GM18870 (cell line): ENCODE data around the gene SERTAD3.
"Not testable (repeated sequence)": the region's sequence is repeated elsewhere in the genome, so short reads cannot be mapped to it uniquely, and the experiment has no call there.

ENCODE experiments used
- ATAC-seq: cut with Tn5 transposase; IDR thresholded peaks from one replicate; pipeline ENCODE4 v1.9.1; 2021; ENCODE audit warnings: moderate library complexity; ENCODE audit not compliant: unreplicated experiment

SERTAD3 gene

GRCh38 chr19:40444000-40444824, at the start of gene SERTAD3:
Gene SERTAD3, minus strand, starts transcription at chr19:40444335. Its CDS starts 2,255 bp downstream, at chr19:40442080.
- ATAC-seq, result peak; percentile 47

- no peak for ATAC-seq
Measured at GRCh38 chr19:40493778-40494177, 49.6 kb upstream of the SERTAD3 start.

- no peak for ATAC-seq
Measured at GRCh38 chr19:40492274-40492673, 48.1 kb upstream of the SERTAD3 start.

- ATAC-seq, result no peak
Measured at GRCh38 chr19:40489882-40490230, 45.7 kb upstream of the SERTAD3 start.

- no peak for ATAC-seq
Measured at GRCh38 chr19:40486017-40486416, 41.9 kb upstream of the SERTAD3 start.

DNA sequence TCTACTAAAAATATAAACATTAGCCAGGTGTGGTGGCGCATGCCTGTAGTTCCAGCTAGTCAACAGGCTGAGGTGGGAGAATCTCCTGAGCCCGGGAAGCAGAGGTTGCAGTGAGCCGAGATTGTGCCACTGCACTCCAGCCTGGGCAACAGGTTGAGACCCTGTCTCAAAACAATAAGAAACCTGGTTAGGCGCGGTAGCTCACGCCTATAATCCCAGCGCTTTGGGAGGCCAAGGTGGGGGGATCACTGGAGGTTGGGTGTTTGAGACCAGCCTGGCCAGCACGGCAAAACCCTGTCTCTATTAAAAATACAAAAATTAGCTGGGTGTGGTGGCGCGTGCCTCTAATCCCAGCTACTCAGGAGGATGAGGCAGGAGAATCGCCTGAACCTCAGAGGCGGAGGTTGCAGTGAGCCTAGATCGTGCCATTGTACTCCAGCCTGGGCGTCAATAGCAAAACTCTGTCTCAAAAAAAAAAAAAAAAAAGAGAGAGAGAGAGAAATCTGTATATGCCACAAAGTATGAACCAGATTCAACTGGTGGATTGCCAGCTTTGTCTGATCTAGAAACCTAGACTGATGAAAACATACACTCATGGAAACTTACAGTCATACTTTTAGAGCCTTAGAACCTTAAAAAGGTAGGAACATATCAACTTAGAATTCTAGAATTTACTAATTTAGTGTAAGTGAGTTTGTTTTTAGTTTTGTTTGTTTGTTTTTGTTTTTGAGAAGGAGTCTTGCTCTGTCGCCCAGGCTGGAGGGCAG, 31.9 kb upstream of the SERTAD3 start:
- ATAC-seq, result not testable (repeated sequence)

DNA sequence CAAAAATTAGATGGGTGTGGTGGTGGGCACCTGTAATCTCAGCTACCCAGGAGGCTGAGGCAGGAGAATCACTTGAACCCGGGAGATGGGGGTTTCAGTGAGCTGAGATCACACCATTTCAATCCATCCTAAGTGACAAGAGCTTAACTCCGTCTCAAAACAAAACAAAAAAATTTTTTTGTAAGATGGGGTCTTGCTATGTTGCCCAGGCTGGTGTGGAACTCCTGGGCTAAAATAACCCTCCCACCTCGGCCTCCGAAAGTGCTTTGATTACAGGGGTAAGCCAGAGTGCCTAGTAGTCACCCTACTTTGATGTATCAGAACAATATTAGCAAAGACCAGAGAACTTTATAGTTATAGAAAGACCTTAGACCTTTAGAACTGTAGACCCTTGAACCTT, 30.6 kb upstream of the SERTAD3 start:
- ATAC-seq, result no peak

- ATAC-seq, result no peak
Measured at GRCh38 chr19:40472516-40472915, 28.4 kb upstream of the SERTAD3 start.

DNA sequence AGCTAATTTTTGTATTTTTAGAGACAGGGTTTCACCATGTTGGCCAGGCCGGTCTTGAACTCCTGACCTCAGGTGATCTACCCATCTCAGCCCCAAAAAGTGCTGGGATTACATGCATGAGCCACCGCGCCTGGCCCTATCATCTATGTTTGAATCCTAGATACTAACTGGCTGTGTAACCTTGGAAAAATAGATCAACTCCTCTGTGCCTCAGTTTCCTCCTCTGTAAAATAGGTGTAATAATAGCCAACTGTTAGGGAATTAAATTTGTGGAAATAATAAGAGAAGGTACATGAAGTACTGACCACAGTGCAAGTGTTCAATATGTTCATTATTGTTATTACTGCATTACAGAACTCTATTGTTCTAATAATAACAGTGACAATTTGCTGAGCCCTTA, 27.0 kb upstream of the SERTAD3 start:
- no peak for ATAC-seq

GRCh38 chr19:40469011-40469410, 24.9 kb upstream of the SERTAD3 start:
- no peak for ATAC-seq

DNA sequence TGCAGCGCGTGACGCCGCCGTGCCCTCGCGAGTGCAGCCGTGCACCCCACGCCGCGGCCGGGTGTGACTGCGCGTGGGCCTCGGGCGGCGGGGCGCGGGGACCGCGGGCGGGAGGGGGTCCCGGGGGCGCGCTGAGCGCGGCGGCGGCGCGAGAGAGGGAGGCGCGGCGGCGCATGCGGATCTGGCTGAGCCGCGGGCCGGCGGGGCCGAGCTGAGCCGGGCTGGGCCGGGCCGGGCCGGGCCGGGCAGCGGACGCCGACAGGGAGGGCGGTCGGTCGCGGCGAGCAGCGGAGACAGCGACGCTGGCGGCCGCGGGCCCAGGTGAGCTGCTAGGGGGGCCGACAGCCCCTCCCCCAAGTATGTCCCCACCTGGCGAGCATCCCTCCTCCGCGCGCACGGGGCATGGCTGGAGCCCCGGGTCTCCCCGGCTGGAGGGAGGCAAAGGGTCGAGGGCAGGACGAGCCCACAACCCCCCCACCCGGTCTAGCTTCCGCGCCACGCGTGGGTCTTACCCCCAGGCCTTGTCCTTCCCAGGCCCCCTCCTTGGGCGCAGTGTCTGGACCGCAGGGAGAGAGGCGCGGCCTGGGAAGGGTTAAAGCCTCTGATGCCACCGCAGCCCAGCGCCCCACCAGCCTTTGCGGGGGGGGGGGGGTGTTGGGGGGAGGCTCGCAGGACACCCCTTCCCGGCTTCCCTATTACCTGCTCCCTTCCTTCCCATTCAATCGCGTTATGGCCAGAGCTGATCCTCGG, 23.0 kb upstream of the SERTAD3 start, which contains the start of gene SPTBN4:
TSS of gene SPTBN4 (plus strand) at position 17 of the 750 bp plus-strand sequence. CDS start 5,621 bp downstream, outside the sequence.
- ATAC-seq, result no peak

- peak; percentile 36 for ATAC-seq
Measured at GRCh38 chr19:40466219-40466984, 22.3 kb upstream of the SERTAD3 start.

DNA sequence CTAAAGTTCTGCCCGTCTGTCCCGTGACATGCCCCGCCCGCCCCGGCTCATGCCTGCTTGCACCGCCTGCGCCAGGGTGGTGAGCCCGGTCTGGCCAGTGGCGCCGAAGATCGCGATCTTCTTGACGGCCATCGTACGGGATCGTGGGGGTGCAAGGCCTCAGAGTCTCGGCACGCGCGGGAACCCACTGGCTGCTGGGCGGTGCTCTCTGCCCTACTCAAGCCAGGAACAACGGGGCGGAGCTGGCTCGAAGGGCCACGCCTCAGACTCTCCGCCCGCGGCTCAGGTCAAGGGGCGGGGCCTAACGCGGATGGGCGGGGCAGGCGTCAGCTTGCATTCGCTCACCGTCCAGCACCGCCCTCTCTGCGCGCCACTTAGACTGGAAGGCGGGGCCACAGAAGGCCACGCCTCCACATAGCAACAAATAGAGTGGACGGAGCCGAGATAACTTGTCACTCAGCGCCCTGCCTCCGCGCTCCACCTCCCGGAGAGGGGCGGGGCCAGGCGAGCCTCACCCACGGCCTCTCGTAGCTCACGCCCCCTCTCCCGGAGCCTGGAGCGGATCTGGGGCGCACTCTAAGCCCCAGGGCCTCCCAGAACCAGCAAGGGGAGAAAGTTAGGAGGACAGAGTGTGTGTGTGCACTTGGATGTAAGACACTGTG, 21.6 kb upstream of the SERTAD3 start, which contains the start of gene BLVRB:
TSS of gene BLVRB (minus strand) at position 189 of the 662 bp plus-strand sequence. CDS start at position 132, 57 bp downstream.
- peak; percentile 74 for ATAC-seq

DNA sequence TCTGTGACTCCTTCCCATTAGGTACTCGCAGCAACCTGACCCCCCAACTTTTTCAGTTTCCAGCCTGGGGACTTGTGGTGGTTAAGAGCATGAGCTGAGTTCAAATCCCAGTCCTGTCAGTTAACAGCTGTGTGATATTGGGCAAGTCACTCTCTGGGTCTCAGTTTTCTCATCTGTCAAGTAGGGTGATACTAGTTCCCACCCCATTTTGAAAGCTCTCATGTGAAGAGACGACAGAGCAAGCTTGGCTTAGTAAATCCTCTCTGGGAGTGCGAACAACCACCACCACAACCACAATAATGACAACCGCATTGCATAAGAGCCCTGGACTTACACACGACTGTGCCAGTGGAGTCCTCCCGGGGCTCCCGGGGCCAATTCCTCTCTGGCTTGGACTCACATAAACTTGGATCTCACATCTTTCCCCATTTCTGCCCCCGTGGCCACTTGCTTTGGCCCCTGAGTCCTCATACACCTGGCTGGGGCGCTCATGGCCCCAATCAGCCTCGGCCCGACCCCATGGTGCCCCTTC, 21.0 kb upstream of the SERTAD3 start:
- peak; percentile 11 for ATAC-seq

- no peak for ATAC-seq
Measured at GRCh38 chr19:40464059-40465024, 20.2 kb upstream of the SERTAD3 start.

DNA sequence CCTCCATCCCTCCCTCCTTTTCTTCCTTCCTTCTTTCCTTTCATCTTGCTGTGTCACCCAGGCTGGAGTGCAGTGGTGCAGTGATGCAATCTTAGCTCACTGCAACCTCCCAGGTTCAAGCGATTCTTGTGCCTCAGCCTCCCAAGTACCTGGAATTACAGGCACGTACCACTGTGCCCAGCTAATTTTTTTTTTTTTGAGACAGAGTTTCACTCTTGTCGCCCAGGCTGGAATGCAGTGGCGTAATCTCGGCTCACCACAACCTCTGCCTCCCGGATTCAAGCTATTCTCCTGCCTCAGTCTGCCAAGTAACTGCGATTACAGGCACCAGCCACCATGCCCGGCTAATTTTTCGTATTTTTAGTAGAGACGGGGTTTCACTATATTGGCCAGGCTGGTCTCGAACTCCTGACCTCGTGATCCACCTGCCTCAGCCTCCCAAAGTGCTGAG, 19.5 kb upstream of the SERTAD3 start:
- ATAC-seq, result not testable (repeated sequence)

DNA sequence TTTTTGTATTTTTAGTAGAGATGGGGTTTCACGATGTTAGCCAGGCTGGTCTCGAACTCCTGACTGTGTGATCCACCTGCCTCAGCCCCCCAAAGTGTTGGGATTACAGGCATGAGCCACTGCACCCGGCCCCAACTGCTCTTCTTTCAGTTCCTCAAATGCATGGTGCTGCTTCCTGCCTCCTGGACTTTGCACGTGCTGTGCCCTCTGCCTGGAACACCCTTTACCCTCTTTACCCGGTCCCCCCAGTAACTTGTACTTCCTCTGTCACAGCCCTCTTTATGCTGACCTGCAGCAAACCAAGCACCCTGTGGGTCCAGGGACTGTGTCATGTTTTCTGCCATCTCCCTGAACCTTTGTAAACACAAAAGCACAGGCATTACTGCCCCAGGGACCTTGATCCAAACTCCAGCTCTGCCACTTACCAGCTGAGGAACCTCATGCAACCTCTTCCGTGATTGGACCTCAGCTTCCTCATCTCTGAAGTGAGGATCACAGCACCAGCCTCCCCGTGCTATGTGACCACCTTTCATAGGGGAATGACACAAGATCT, 17.6 kb upstream of the SERTAD3 start:
- no peak for ATAC-seq

DNA sequence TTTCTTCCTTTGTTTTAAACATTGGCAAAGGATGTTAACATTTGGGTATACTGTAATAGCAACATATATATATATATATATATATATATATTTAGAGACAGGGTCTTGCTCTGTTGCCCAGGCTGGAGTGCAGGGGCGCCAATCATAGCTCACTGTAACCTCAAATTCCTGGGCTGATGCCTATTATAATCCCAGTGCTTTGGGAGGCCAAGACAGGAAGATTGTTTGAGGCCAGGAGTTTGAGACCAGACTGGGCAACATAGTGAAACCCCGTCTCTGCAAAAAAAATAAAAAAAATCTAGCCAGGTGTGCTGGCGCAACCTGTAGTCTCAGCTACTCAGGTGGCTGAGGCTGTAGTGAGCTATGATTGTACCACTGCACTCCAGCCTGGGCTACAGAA, 16.1 kb upstream of the SERTAD3 start:
- ATAC-seq, result no peak
